IPS-NIHi11 (cell line): Measurements from ENCODE around the gene PKN1.

Experiments
- DNase-seq: peaks from one replicate; pipeline ENCODE4 v3.0.0; 2012; ENCODE audit warnings: mixed read lengths, low spot score

Gene PKN1

GRCh38 chr19:14406645-14407401 lies 26.3 kb upstream of the PKN1 start:
- DNase-seq: no peak

- DNase-seq: no peak
These were observed 25.3 kb upstream of the PKN1 start for GRCh38 chr19:14407605-14408484.

GRCh38 chr19:14408491-14409145 lies 24.5 kb upstream of the PKN1 start:
- DNase-seq: no peak

- DNase-seq: no peak
These were observed 23.7 kb upstream of the PKN1 start for GRCh38 chr19:14409146-14410023.

GRCh38 chr19:14410091-14411051 lies 22.7 kb upstream of the PKN1 start:
- no peak for DNase-seq

GRCh38 chr19:14411161-14411937 lies 21.8 kb upstream of the PKN1 start:
- DNase-seq: no peak

GRCh38 chr19:14411938-14412245 lies 21.2 kb upstream of the PKN1 start:
- DNase-seq: no peak

GRCh38 chr19:14412324-14412995 lies 20.6 kb upstream of the PKN1 start:
- no peak for DNase-seq

GRCh38 chr19:14412996-14413692 lies 20.0 kb upstream of the PKN1 start:
- DNase-seq: no peak

- DNase-seq: no peak
These were observed 19.4 kb upstream of the PKN1 start for GRCh38 chr19:14413693-14414181.

- no peak for DNase-seq
These were observed 18.0 kb upstream of the PKN1 start for GRCh38 chr19:14414926-14415690.

- DNase-seq: no peak
These were observed 16.3 kb upstream of the PKN1 start for GRCh38 chr19:14416817-14417231.

- DNase-seq: peak; percentile 96
These were observed 14.3 kb upstream of the PKN1 start for GRCh38 chr19:14418856-14419105.

- peak; percentile 97 for DNase-seq
These were observed 13.8 kb upstream of the PKN1 start, which contains the start of gene DDX39A for GRCh38 chr19:14419106-14419813. TSS of gene DDX39A (minus strand) at chr19:14419341. CDS start at chr19:14413220, 6,121 bp downstream.

GRCh38 chr19:14425696-14426138 lies 7.4 kb upstream of the PKN1 start:
- DNase-seq: no peak

- DNase-seq: no peak
These were observed 5.6 kb upstream of the PKN1 start for GRCh38 chr19:14427461-14427860.

GRCh38 chr19:14428882-14429416 lies 4.2 kb upstream of the PKN1 start:
- DNase-seq: no peak
